ENCODE measurements around the gene EIF2D.

The EIF2D gene

GRCh38 chr1:206595581-206596318, 16.5 kb downstream of the EIF2D start:
- no peaks in the 10 kb centered on the region for H3K79me1 ChIP-seq (ENCODE audit: low read length)
- H3K4me2 ChIP-seq (ENCODE audit: low read length) = no peak overlapping the region
- no peak overlapping the region for H3K23ac ChIP-seq (ENCODE audit: low read length)
- H3K4me1 ChIP-seq (ENCODE audit: control insufficient read depth in 1 of 2, insufficient read depth in 2 of 2, low read length in 2 of 2) = no peaks in the 10 kb centered on the region
- no peak overlapping the region for H2BK5ac ChIP-seq (ENCODE audit: low read depth, low read length, poor library complexity)
- no peak overlapping the region for H3K18ac ChIP-seq (ENCODE audit: low read length)
- H4K12ac ChIP-seq (ENCODE audit: low read depth, low read length) = no peak overlapping the region
- peaks cover 2% of the 10 kb centered on the region for H3K9me3 ChIP-seq (ENCODE audit: insufficient read depth, low read depth, low read length)
- no peak overlapping the region for H3K4ac ChIP-seq (ENCODE audit: low read depth, low read length)
- H3K4me3 ChIP-seq (ENCODE audit: low read depth, low read length) = no peak overlapping the region
- H2BK120ac ChIP-seq (ENCODE audit: insufficient read depth, low read length, poor library complexity) = no peak overlapping the region
- peaks cover 27 to 42% of the 10 kb centered on the region in 2 experiments for H3K36me3 ChIP-seq (ENCODE audit: control insufficient read depth in 1 of 2, insufficient read depth in 2 of 2, low read length in 2 of 2)
- no peak overlapping the region for H2BK12ac ChIP-seq (ENCODE audit: low read length)
- H3K79me2 ChIP-seq (ENCODE audit: control insufficient read depth, insufficient read depth, low read length, poor library complexity) = no peaks in the 10 kb centered on the region
- no peak overlapping the region for H3K9ac ChIP-seq (ENCODE audit: low read length)
- no peak overlapping the region for H2AFZ ChIP-seq (ENCODE audit: insufficient read depth, low read length, poor library complexity)
- no peak overlapping the region for H3K27ac ChIP-seq (ENCODE audit: low read depth, low read length)
- no peak overlapping the region for H2AK5ac ChIP-seq (ENCODE audit: low read length)
- no peak overlapping the region for H4K8ac ChIP-seq (ENCODE audit: low read depth, low read length)
- no peak for DNase-seq
- H4K91ac ChIP-seq (ENCODE audit: low read depth, low read length) = no peak overlapping the region
- H3K14ac ChIP-seq (ENCODE audit: low read length) = no peak overlapping the region
- WGBS (ENCODE audit: extremely low coverage, insufficient coverage, insufficient read length) = no CpG with 5 or more reads among the region's 7 CpGs
- no peaks in the 10 kb centered on the region for H3K27me3 ChIP-seq (ENCODE audit: insufficient read depth, low read length)

- Histone ChIP-seq H2BK5ac (ENCODE audit: low read depth, low read length, poor library complexity) (no peak overlapping the region), H2AK5ac (ENCODE audit: low read length) (no peak overlapping the region), H3K79me1 (ENCODE audit: low read length) (no peaks in the 10 kb centered on the region), H2BK12ac (ENCODE audit: low read length) (no peak overlapping the region), H3K27me3 (ENCODE audit: insufficient read depth, low read length) (no peaks in the 10 kb centered on the region), H3K14ac (ENCODE audit: low read length) (no peak overlapping the region), H3K4me3 (ENCODE audit: low read depth, low read length) (no peak overlapping the region), H4K91ac (ENCODE audit: low read depth, low read length) (no peak overlapping the region), H2AFZ (ENCODE audit: insufficient read depth, low read length, poor library complexity) (no peak overlapping the region), H4K12ac (ENCODE audit: low read depth, low read length) (no peak overlapping the region), H3K4me1 (ENCODE audit: control insufficient read depth in 1 of 2, insufficient read depth in 2 of 2, low read length in 2 of 2) (no peaks in the 10 kb centered on the region), H4K8ac (ENCODE audit: low read depth, low read length) (no peak overlapping the region), H3K4me2 (ENCODE audit: low read length) (no peak overlapping the region), H3K23ac (ENCODE audit: low read length) (no peak overlapping the region), H3K18ac (ENCODE audit: low read length) (no peak overlapping the region), H3K79me2 (ENCODE audit: control insufficient read depth, insufficient read depth, low read length, poor library complexity) (no peaks in the 10 kb centered on the region), H3K9me3 (ENCODE audit: insufficient read depth, low read depth, low read length) (peaks cover 2% of the 10 kb centered on the region), H3K4ac (ENCODE audit: low read depth, low read length) (no peak overlapping the region), H2BK120ac (ENCODE audit: insufficient read depth, low read length, poor library complexity) (no peak overlapping the region), H3K27ac (ENCODE audit: low read depth, low read length) (no peak overlapping the region), H3K9ac (ENCODE audit: low read length) (no peak overlapping the region), H3K36me3 (ENCODE audit: control insufficient read depth in 1 of 2, insufficient read depth in 2 of 2, low read length in 2 of 2) (peaks cover 15 to 23% of the 10 kb centered on the region in 2 experiments)
- no CpG with 5 or more reads among the region's 7 CpGs for WGBS (ENCODE audit: extremely low coverage, insufficient coverage, insufficient read length)
- no peak for DNase-seq
These were observed 18.8 kb downstream of the EIF2D start for GRCh38 chr1:206593351-206593925.

- Histone ChIP-seq H3K36me3 (ENCODE audit: control insufficient read depth in 1 of 2, insufficient read depth in 2 of 2, low read length in 2 of 2) (peaks cover 13 to 23% of the 10 kb centered on the region in 2 experiments), H2BK5ac (ENCODE audit: low read depth, low read length, poor library complexity) (no peak overlapping the region), H2AK5ac (ENCODE audit: low read length) (no peak overlapping the region), H3K79me2 (ENCODE audit: control insufficient read depth, insufficient read depth, low read length, poor library complexity) (no peaks in the 10 kb centered on the region), H4K91ac (ENCODE audit: low read depth, low read length) (no peak overlapping the region), H3K4ac (ENCODE audit: low read depth, low read length) (no peak overlapping the region), H2AFZ (ENCODE audit: insufficient read depth, low read length, poor library complexity) (no peak overlapping the region), H3K9me3 (ENCODE audit: insufficient read depth, low read depth, low read length) (peaks cover 2% of the 10 kb centered on the region), H2BK12ac (ENCODE audit: low read length) (no peak overlapping the region), H4K12ac (ENCODE audit: low read depth, low read length) (no peak overlapping the region), H3K14ac (ENCODE audit: low read length) (no peak overlapping the region), H3K4me3 (ENCODE audit: low read depth, low read length) (no peak overlapping the region), H3K18ac (ENCODE audit: low read length) (no peak overlapping the region), H3K23ac (ENCODE audit: low read length) (no peak overlapping the region), H3K27ac (ENCODE audit: low read depth, low read length) (no peak overlapping the region), H3K79me1 (ENCODE audit: low read length) (no peaks in the 10 kb centered on the region), H3K4me2 (ENCODE audit: low read length) (no peak overlapping the region), H4K8ac (ENCODE audit: low read depth, low read length) (no peak overlapping the region), H3K9ac (ENCODE audit: low read length) (no peak overlapping the region), H3K27me3 (ENCODE audit: insufficient read depth, low read length) (no peaks in the 10 kb centered on the region), H3K4me1 (ENCODE audit: control insufficient read depth in 1 of 2, insufficient read depth in 2 of 2, low read length in 2 of 2) (no peaks in the 10 kb centered on the region), H2BK120ac (ENCODE audit: insufficient read depth, low read length, poor library complexity) (no peak overlapping the region)
- WGBS (ENCODE audit: extremely low coverage, insufficient coverage, insufficient read length) = no CpG with 5 or more reads among the region's 9 CpGs
- no peak for DNase-seq
These were observed 20.6 kb downstream of the EIF2D start for GRCh38 chr1:206591696-206592095.

DNA sequence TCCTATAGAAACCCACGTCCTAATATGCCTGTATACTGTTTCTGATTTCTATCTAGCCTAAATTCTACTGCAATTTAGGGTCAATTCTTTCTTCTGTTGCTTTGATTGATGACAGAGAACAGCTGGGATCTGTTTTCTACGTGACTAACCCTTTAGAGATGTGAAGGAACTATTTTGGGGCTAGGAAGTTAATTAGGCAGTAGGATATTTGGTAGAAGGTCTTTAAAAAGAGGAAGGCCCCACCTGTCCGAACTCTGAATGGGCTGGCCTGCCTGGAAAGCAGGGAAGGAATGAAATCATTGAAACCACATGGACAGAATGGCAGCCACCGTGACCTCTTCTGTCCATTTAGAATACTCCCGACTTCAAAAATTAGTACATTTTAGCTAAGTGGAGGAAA, 21.0 kb downstream of the EIF2D start:
- Histone ChIP-seq H4K91ac (ENCODE audit: low read depth, low read length) (no peak overlapping the region), H3K18ac (ENCODE audit: low read length) (no peak overlapping the region), H2BK12ac (ENCODE audit: low read length) (no peak overlapping the region), H3K27ac (ENCODE audit: low read depth, low read length) (no peak overlapping the region), H4K12ac (ENCODE audit: low read depth, low read length) (no peak overlapping the region), H2AK5ac (ENCODE audit: low read length) (no peak overlapping the region), H3K4ac (ENCODE audit: low read depth, low read length) (no peak overlapping the region), H2AFZ (ENCODE audit: insufficient read depth, low read length, poor library complexity) (no peak overlapping the region), H3K9ac (ENCODE audit: low read length) (no peak overlapping the region), H3K23ac (ENCODE audit: low read length) (no peak overlapping the region), H3K4me1 (ENCODE audit: control insufficient read depth in 1 of 2, insufficient read depth in 2 of 2, low read length in 2 of 2) (no peaks in the 10 kb centered on the region), H3K79me2 (ENCODE audit: control insufficient read depth, insufficient read depth, low read length, poor library complexity) (no peaks in the 10 kb centered on the region), H3K9me3 (ENCODE audit: insufficient read depth, low read depth, low read length) (peaks cover 2% of the 10 kb centered on the region), H3K14ac (ENCODE audit: low read length) (no peak overlapping the region), H2BK5ac (ENCODE audit: low read depth, low read length, poor library complexity) (no peak overlapping the region), H3K4me3 (ENCODE audit: low read depth, low read length) (no peak overlapping the region), H3K4me2 (ENCODE audit: low read length) (no peak overlapping the region), H4K8ac (ENCODE audit: low read depth, low read length) (no peak overlapping the region), H3K79me1 (ENCODE audit: low read length) (no peaks in the 10 kb centered on the region), H3K27me3 (ENCODE audit: insufficient read depth, low read length) (no peaks in the 10 kb centered on the region), H2BK120ac (ENCODE audit: insufficient read depth, low read length, poor library complexity) (no peak overlapping the region), H3K36me3 (ENCODE audit: control insufficient read depth in 1 of 2, insufficient read depth in 2 of 2, low read length in 2 of 2) (peaks cover 11 to 21% of the 10 kb centered on the region in 2 experiments)
- WGBS (ENCODE audit: extremely low coverage, insufficient coverage, insufficient read length) = no CpG with 5 or more reads among the region's 5 CpGs
- DNase-seq = no peak

Measured in trophoblast cell (in vitro differentiated cells and primary cell).